Measurements from ENCODE around the gene ABR. TPM values are rescaled to one million over a fixed set of nuclear protein-coding genes. Genes with fewer than 3 reads are reported as not detected.
"Not testable (repeated sequence)": the region's sequence is repeated elsewhere in the genome, so short reads cannot be mapped to it uniquely, and the experiment has no call there.

Gene ABR
- total and polyA plus RNA-seq, 5 donors from 2014 or later, result 13.2 to 116 (median 18.3) TPM

DNA sequence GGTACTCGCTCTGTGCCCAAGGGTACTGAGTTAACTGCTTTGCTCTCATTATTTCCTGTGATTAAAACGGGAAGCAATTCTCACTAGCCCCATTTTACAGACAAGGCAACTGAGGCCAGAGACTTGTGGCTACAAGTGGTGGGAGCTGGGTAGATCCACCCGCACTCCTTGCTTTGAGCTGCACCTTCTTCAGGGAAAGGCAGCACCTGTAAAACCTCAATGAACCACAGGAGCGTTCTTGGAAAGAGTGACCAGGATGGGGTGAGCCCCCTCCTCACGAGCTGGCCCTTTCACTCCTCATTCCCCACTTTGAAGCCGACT, 102.8 kb downstream of the ABR start:
- ATAC-seq (ENCODE audit: low read depth in 2 of 2), result no peak
- H3K4me3 ChIP-seq (ENCODE audit: low read depth, low read length), result no peak overlapping the region
- no peaks in the 10 kb centered on the region for H3K9me3 ChIP-seq (ENCODE audit: control insufficient read depth in 2 of 2, low read length in 2 of 2)
- H3K4me1 Mint-ChIP-seq, result no peaks in the 10 kb centered on the region
- peaks cover 4% of the 10 kb centered on the region for H3K27me3 Mint-ChIP-seq
- H3K27ac ChIP-seq (ENCODE audit: insufficient read depth, low read length, poor library complexity, severe bottlenecking), result no peak overlapping the region
- peaks cover 23% of the 10 kb centered on the region for H3K36me3 ChIP-seq (ENCODE audit: control insufficient read depth, insufficient read depth, low read length)
- DNase-seq, result no peak
- no peaks in the 10 kb centered on the region for H3K9me3 Mint-ChIP-seq
- peaks cover 12% of the 10 kb centered on the region for H3K36me3 Mint-ChIP-seq
- no peaks in the 10 kb centered on the region for H3K27me3 ChIP-seq (ENCODE audit: control insufficient read depth, insufficient read depth, low read length)
- no peak overlapping the region for H3K4me3 Mint-ChIP-seq
- no peak overlapping the region for H3K27ac Mint-ChIP-seq
- H3K4me1 ChIP-seq (ENCODE audit: control insufficient read depth, insufficient read depth, low read length, poor library complexity, severe bottlenecking), result no peaks in the 10 kb centered on the region

DNA sequence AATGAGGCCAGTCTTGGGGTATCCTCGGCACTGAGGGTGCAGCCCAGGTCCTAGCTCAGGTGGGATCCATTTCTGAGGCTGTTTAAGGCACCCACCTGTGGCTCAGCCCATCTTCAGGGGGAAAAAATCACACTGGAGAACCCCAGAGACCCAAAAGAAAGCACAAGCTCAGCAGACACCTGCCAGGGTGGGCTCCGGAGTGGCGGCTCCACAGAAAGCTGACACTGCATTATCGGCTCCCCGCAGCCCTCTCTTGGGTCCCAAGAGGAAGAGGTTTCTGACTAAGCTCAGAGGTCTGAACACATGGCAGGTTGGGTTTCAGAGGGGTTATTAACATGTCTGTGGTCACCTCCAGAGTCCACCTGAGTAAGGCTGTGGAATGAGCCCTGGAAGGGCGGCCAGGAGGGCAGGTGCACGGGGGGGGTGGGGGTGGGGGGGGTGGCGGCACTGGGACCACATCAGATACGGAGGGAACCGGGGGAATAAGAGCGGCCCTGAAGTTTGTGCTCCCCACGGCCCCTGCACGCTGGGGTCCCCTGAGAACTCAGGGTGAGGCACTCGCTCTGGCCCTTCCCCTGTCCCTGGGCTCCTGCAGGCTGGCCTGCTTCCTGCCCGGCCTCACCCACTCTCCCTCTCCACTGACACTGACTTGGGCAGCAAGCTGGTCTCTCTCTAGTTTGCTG, 103.3 kb downstream of the ABR start:
- Mint-ChIP-seq H3K27me3 (no peaks in the 10 kb centered on the region), H3K36me3 (peaks cover 12% of the 10 kb centered on the region), H3K9me3 (no peaks in the 10 kb centered on the region), H3K27ac (no peak overlapping the region), H3K4me3 (no peak overlapping the region), H3K4me1 (no peaks in the 10 kb centered on the region)
- ATAC-seq (ENCODE audit: low read depth in 2 of 2), result no peak
- H3K9me3 ChIP-seq (ENCODE audit: control insufficient read depth in 2 of 2, low read length in 2 of 2), result no peaks in the 10 kb centered on the region
- no peaks in the 10 kb centered on the region for H3K4me1 ChIP-seq (ENCODE audit: control insufficient read depth, insufficient read depth, low read length, poor library complexity, severe bottlenecking)
- no peaks in the 10 kb centered on the region for H3K27me3 ChIP-seq (ENCODE audit: control insufficient read depth, insufficient read depth, low read length)
- no peak overlapping the region for H3K4me3 ChIP-seq (ENCODE audit: low read depth, low read length)
- peaks cover 24% of the 10 kb centered on the region for H3K36me3 ChIP-seq (ENCODE audit: control insufficient read depth, insufficient read depth, low read length)
- no peak for DNase-seq
- H3K27ac ChIP-seq (ENCODE audit: insufficient read depth, low read length, poor library complexity, severe bottlenecking), result no peak overlapping the region

GRCh38 chr17:1074886-1075605, 104.7 kb downstream of the ABR start:
- H3K36me3 ChIP-seq (ENCODE audit: control insufficient read depth, insufficient read depth, low read length), result peaks cover 30% of the 10 kb centered on the region
- DNase-seq (no peak), ATAC-seq (ENCODE audit: low read depth in 2 of 2) (no peak)
- peaks cover 8% of the 10 kb centered on the region for H3K36me3 Mint-ChIP-seq
- H3K4me3 Mint-ChIP-seq, result no peak overlapping the region
- no peak overlapping the region for H3K27ac ChIP-seq (ENCODE audit: insufficient read depth, low read length, poor library complexity, severe bottlenecking)
- no peaks in the 10 kb centered on the region for H3K9me3 ChIP-seq (ENCODE audit: control insufficient read depth in 2 of 2, low read length in 2 of 2)
- no peaks in the 10 kb centered on the region for H3K4me1 ChIP-seq (ENCODE audit: control insufficient read depth, insufficient read depth, low read length, poor library complexity, severe bottlenecking)
- H3K27ac Mint-ChIP-seq, result no peak overlapping the region
- H3K4me1 Mint-ChIP-seq, result no peaks in the 10 kb centered on the region
- no peaks in the 10 kb centered on the region for H3K27me3 Mint-ChIP-seq
- no peak overlapping the region for H3K4me3 ChIP-seq (ENCODE audit: low read depth, low read length)
- no peaks in the 10 kb centered on the region for H3K27me3 ChIP-seq (ENCODE audit: control insufficient read depth, insufficient read depth, low read length)
- H3K9me3 Mint-ChIP-seq, result no peaks in the 10 kb centered on the region

- not testable (repeated sequence) for H3K27me3 Mint-ChIP-seq; H3K4me1 Mint-ChIP-seq; H3K4me1 ChIP-seq (ENCODE audit: control insufficient read depth, insufficient read depth, low read length, poor library complexity, severe bottlenecking); ATAC-seq (ENCODE audit: low read depth in 2 of 2); H3K36me3 Mint-ChIP-seq; H3K9me3 Mint-ChIP-seq; DNase-seq; H3K27me3 ChIP-seq (ENCODE audit: control insufficient read depth, insufficient read depth, low read length); H3K27ac ChIP-seq (ENCODE audit: insufficient read depth, low read length, poor library complexity, severe bottlenecking); H3K27ac Mint-ChIP-seq; H3K4me3 ChIP-seq (ENCODE audit: low read depth, low read length); H3K4me3 Mint-ChIP-seq; H3K9me3 ChIP-seq (ENCODE audit: control insufficient read depth in 2 of 2, low read length in 2 of 2)
- H3K36me3 ChIP-seq (ENCODE audit: control insufficient read depth, insufficient read depth, low read length), result peaks cover 33% of the 10 kb centered on the region
Observed at GRCh38 chr17:1073963-1074625, 105.7 kb downstream of the ABR start.

DNA sequence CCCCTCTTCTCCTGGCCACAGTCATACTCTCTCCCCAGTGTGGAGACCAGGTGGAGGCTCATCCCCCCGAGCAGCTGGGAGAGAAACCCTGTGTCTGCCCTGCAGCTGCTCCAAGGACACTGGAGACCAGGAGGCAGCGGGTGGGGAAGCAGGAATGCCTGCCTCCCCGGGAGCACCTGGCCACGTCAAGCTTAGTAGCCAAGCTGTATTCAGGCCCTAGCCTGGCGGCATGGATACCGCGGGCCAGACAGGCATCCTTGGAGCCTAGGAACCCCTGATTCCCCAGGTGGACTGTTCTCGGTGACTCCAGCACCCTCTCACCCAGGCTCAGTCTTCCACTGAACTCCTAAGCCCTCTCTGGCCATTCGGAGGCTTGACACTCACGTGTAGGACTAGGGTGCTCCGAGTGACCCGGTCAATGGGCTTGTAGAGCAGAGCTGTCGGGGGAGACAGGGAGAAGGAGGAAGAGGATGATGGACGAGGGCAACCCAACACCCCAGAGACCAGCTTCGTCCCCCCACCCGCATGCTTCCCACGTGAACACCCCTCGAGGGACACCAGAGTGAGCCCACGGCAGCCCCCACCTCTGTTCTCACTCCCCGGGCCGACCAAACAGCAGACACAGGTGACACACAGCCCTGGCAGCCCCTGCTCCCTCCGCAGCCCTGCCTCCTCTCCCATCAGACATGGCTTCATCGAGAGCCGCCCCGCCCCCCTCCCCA, 106.4 kb downstream of the ABR start:
- H3K4me1 Mint-ChIP-seq, result no peaks in the 10 kb centered on the region

DNA sequence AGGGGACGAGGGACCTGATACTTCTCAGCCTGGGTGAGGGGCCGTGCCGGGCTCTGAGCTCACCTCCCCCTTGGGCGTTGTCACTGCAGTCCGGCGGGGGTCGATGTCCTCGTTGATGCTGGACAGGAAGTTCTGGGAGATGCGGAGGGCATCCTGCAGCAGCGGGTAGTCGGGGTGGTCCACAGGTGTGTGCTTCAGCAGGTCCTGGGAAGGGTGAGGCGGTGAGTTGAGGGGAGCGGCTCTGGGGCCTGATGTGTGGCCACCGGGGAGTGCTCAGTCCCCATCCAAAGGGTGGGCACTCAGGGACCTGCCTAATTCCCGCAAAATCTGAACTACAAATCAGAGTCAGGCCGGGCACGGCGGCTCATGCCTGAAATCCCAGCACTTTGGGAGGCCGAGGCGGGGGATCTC, 107.2 kb downstream of the ABR start:
- Histone ChIP-seq H3K9me3 (ENCODE audit: control insufficient read depth in 2 of 2, low read length in 2 of 2) (no peaks in the 10 kb centered on the region), H3K4me3 (ENCODE audit: low read depth, low read length) (no peak overlapping the region), H3K36me3 (ENCODE audit: control insufficient read depth, insufficient read depth, low read length) (peaks cover 41% of the 10 kb centered on the region), H3K4me1 (ENCODE audit: control insufficient read depth, insufficient read depth, low read length, poor library complexity, severe bottlenecking) (no peaks in the 10 kb centered on the region), H3K27me3 (ENCODE audit: control insufficient read depth, insufficient read depth, low read length) (no peaks in the 10 kb centered on the region), H3K27ac (ENCODE audit: insufficient read depth, low read length, poor library complexity, severe bottlenecking) (no peak overlapping the region)
- no peak overlapping the region for H3K4me3 Mint-ChIP-seq
- peaks cover 15% of the 10 kb centered on the region for H3K36me3 Mint-ChIP-seq
- H3K27ac Mint-ChIP-seq, result no peak overlapping the region
- no peak for ATAC-seq (ENCODE audit: low read depth in 2 of 2)
- H3K9me3 Mint-ChIP-seq, result no peaks in the 10 kb centered on the region
- H3K27me3 Mint-ChIP-seq, result no peaks in the 10 kb centered on the region
- DNase-seq, result no peak
- H3K4me1 Mint-ChIP-seq, result no peaks in the 10 kb centered on the region

More for the DNA sequence above, 106.4 kb downstream of the ABR start:
- no peaks in the 10 kb centered on the region for H3K4me1 ChIP-seq (ENCODE audit: control insufficient read depth, insufficient read depth, low read length, poor library complexity, severe bottlenecking)
- H3K36me3 ChIP-seq (ENCODE audit: control insufficient read depth, insufficient read depth, low read length), result peaks cover 40% of the 10 kb centered on the region
- Mint-ChIP-seq H3K27me3 (no peaks in the 10 kb centered on the region), H3K36me3 (peaks cover 9% of the 10 kb centered on the region), H3K4me3 (no peak overlapping the region), H3K9me3 (no peaks in the 10 kb centered on the region), H3K27ac (no peak overlapping the region)
- no peaks in the 10 kb centered on the region for H3K9me3 ChIP-seq (ENCODE audit: control insufficient read depth in 2 of 2, low read length in 2 of 2)
- DNase-seq, result no peak
- no peak for ATAC-seq (ENCODE audit: low read depth in 2 of 2)
- no peak overlapping the region for H3K27ac ChIP-seq (ENCODE audit: insufficient read depth, low read length, poor library complexity, severe bottlenecking)
- H3K4me3 ChIP-seq (ENCODE audit: low read depth, low read length), result no peak overlapping the region
- H3K27me3 ChIP-seq (ENCODE audit: control insufficient read depth, insufficient read depth, low read length), result no peaks in the 10 kb centered on the region

GRCh38 chr17:1071103-1071825, 108.5 kb downstream of the ABR start:
- no peak overlapping the region for H3K27ac Mint-ChIP-seq
- ATAC-seq (ENCODE audit: low read depth in 2 of 2) (no peak), DNase-seq (no peak)
- Histone ChIP-seq H3K27me3 (ENCODE audit: control insufficient read depth, insufficient read depth, low read length) (no peaks in the 10 kb centered on the region), H3K9me3 (ENCODE audit: control insufficient read depth in 2 of 2, low read length in 2 of 2) (peaks cover 0 to under 1% of the 10 kb centered on the region in 2 experiments), H3K4me3 (ENCODE audit: low read depth, low read length) (no peak overlapping the region), H3K36me3 (ENCODE audit: control insufficient read depth, insufficient read depth, low read length) (peaks cover 54% of the 10 kb centered on the region), H3K27ac (ENCODE audit: insufficient read depth, low read length, poor library complexity, severe bottlenecking) (no peak overlapping the region), H3K4me1 (ENCODE audit: control insufficient read depth, insufficient read depth, low read length, poor library complexity, severe bottlenecking) (no peaks in the 10 kb centered on the region)
- peaks cover 27% of the 10 kb centered on the region for H3K36me3 Mint-ChIP-seq
- H3K4me1 Mint-ChIP-seq, result no peaks in the 10 kb centered on the region
- no peak overlapping the region for H3K4me3 Mint-ChIP-seq
- H3K9me3 Mint-ChIP-seq, result peaks cover 0 to 5% (median 2%) of the 10 kb centered on the region in 7 donors
- H3K27me3 Mint-ChIP-seq, result no peaks in the 10 kb centered on the region
